HEK293T (cell line): ENCODE measurements around the gene POP5.

Experiments used
- BHLHE40 ChIP-seq: fragments of 450-650 bp; IDR thresholded peaks from 2 replicates; pipeline ENCODE4 v1.6.1; 2016; ENCODE audit warnings: mild to moderate bottlenecking, moderate library complexity, borderline replicate concordance
- CTBP1 ChIP-seq: fragments of 450-650 bp; IDR thresholded peaks from 2 replicates; pipeline ENCODE4 v1.6.1; 2016; ENCODE audit warnings: borderline replicate concordance
- ELF4 ChIP-seq: fragments of 450-650 bp; IDR thresholded peaks from 2 replicates; pipeline ENCODE4 v1.6.1; 2017; ENCODE audit warnings: antibody characterized with exemption
- FOXA1 ChIP-seq: fragments of 450-650 bp; IDR thresholded peaks from 2 replicates; pipeline ENCODE4 v1.6.1; 2016; ENCODE audit warnings: mild to moderate bottlenecking
- FOXM1 ChIP-seq: fragments of 450-650 bp; IDR thresholded peaks from 2 replicates; pipeline ENCODE4 v1.6.1; 2017; ENCODE audit warnings: mild to moderate bottlenecking, borderline replicate concordance
- HDGF ChIP-seq: fragments of 450-650 bp; IDR thresholded peaks from 2 replicates; pipeline ENCODE4 v1.6.1; 2017; ENCODE audit warnings: antibody characterized with exemption, borderline replicate concordance
- L3MBTL2 ChIP-seq: fragments of 450-650 bp; conservative IDR thresholded peaks from 2 replicates; pipeline ENCODE4 v1.6.1; 2016; ENCODE audit warnings: mild to moderate bottlenecking
- SP1 ChIP-seq: fragments of 450-650 bp; IDR thresholded peaks from 2 replicates; pipeline ENCODE4 v1.6.1; 2017
- TARDBP ChIP-seq: fragments of 450-650 bp; IDR thresholded peaks from 2 replicates; pipeline ENCODE4 v1.6.1; 2016
- TF ChIP-seq, protein P1 (sequence below): fragments of 450-650 bp; IDR thresholded peaks from 2 replicates; pipeline ENCODE4 v1.6.1; 2016

GRCh38 chr12:120563495-120563894 lies 17.7 kb downstream of the POP5 start:
- no peak for TF ChIP-seq ELF4
- TF ChIP-seq HDGF: no peak
- no peak for TF ChIP-seq FOXA1
- TF ChIP-seq, protein P1, sequence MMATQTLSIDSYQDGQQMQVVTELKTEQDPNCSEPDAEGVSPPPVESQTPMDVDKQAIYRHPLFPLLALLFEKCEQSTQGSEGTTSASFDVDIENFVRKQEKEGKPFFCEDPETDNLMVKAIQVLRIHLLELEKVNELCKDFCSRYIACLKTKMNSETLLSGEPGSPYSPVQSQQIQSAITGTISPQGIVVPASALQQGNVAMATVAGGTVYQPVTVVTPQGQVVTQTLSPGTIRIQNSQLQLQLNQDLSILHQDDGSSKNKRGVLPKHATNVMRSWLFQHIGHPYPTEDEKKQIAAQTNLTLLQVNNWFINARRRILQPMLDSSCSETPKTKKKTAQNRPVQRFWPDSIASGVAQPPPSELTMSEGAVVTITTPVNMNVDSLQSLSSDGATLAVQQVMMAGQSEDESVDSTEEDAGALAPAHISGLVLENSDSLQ: no peak
- no peak for TF ChIP-seq TARDBP
- TF ChIP-seq L3MBTL2: no peak
- TF ChIP-seq CTBP1: no peak
- no peak for TF ChIP-seq SP1
- TF ChIP-seq FOXM1: no peak
- TF ChIP-seq BHLHE40: no peak
